Peyer's patch (tissue), 4 donors: ENCODE results near the gene HSPG2.

Experiments used
- CTCF ChIP-seq, 6 experiments: fragments of 450-650 bp in 4 of 6; fragments of 200-600 bp in 2 of 6; sonication (generic) in 1 of 6; IDR thresholded peaks; one replicate each; pipeline ENCODE4 v1.5.1; 2017 to 2019; ENCODE audit warnings: antibody characterized with exemption in 6 of 6, mild to moderate bottlenecking in 3 of 6, moderate library complexity in 1 of 6
- POLR2A ChIP-seq, 2 donors: fragments of 450-650 bp; IDR thresholded peaks; one replicate each; pipeline ENCODE4 v1.5.1; 2017; ENCODE audit warnings: antibody characterized with exemption in 2 of 2, mild to moderate bottlenecking in 2 of 2, moderate library complexity in 2 of 2

DNA sequence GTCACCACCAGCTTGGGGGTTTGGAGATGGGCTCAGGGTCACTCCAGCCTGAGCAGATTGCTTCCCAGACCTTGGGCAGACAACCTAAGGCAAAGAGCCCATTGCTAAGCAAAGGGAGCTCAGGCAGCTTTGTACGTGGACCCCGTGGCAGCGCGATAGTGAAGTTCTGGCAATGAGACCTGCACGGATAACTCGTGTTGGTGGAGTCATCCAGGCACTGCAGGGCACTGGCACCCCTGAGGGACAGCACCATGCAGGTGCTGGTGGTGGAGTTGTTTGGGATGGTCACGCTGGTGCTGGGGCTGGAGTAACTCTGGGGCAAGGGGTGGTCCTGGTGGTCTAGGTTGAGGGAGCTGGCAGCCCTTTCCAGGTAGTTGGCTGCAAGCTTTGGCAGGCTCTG is 13.6 kb upstream of the HSPG2 start:
- TF ChIP-seq POLR2A (IDR thresholded peaks at IDR 0.05) (no peak), CTCF (IDR thresholded peaks at IDR 0.05) (no peak)
